Caco-2 (cell line): ENCODE results near the gene SCGN. TPM values are rescaled to one million over a fixed set of nuclear protein-coding genes. Genes with fewer than 3 reads are reported as not detected.

Experiments
- BruUV-seq: library from RNA; stranded (reverse); fragments of 400-500 nt; replicated peaks from 2 replicates; lab custom pipeline; 2021; lab: Mats Ljungman, UMichigan
- CTCF ChIA-PET: fragments of 300-600 bp; sonication (Branson Sonifier 250); formaldehyde crosslinking; loops from one replicate; lab custom pipeline; 2022; ENCODE audit warnings: antibody characterized with exemption; lab: Charles Lee
- POLR2A ChIA-PET: fragments of 300-600 bp; sonication (Branson Sonifier 250); formaldehyde crosslinking; loops from one replicate; lab custom pipeline; 2022; ENCODE audit warnings: antibody characterized with exemption; lab: Charles Lee
- DNase-seq, 2 experiments: peaks; one replicate each; pipeline versions ENCODE4 v3.0.0 to v3.0.0-alpha.2; 2020 to 2022
- H3K27me3 ChIP-seq: replicated peaks from 2 replicates; pipeline ENCODE4 v1.6.0; 2011; ENCODE audit warnings: low read length; ENCODE audit not compliant: control insufficient read depth, insufficient read depth
- H3K36me3 ChIP-seq: 2 replicates; pipeline ENCODE4 v1.5.1; 2011; ENCODE audit warnings: low read length; ENCODE audit not compliant: control insufficient read depth, insufficient read depth
- H3K4me1 ChIP-seq: fragments of 250-450 bp; sonication (Bioruptor Pico); 2 replicates; pipeline ENCODE4 v1.5.1; 2020; ENCODE audit warnings: mild to moderate bottlenecking
- H3K4me3 ChIP-seq: 2 replicates; pipeline ENCODE4 v1.5.1; 2011; ENCODE audit warnings: low read depth, mild to moderate bottlenecking, control low read depth, low read length
- H3K9me3 ChIP-seq: fragments of 250-450 bp; sonication (Bioruptor Pico); 2 replicates; pipeline ENCODE4 v1.5.1; 2020; ENCODE audit warnings: mild to moderate bottlenecking, moderate library complexity
- H3K27ac Mint-ChIP-seq: one replicate; pipeline ENCODE4 v1.8.0; 2022; ENCODE audit warnings: mixed read lengths; ENCODE audit not compliant: unreplicated experiment
- H3K27me3 Mint-ChIP-seq: one replicate; pipeline ENCODE4 v1.8.0; 2022; ENCODE audit warnings: mixed read lengths; ENCODE audit not compliant: insufficient read depth, unreplicated experiment
- H3K36me3 Mint-ChIP-seq: one replicate; pipeline ENCODE4 v1.8.0; 2022; ENCODE audit warnings: mild to moderate bottlenecking, mixed read lengths; ENCODE audit not compliant: insufficient read depth, unreplicated experiment
- H3K4me1 Mint-ChIP-seq: one replicate; pipeline ENCODE4 v1.8.0; 2022; ENCODE audit warnings: low read depth, mixed read lengths; ENCODE audit not compliant: unreplicated experiment
- H3K4me3 Mint-ChIP-seq: one replicate; pipeline ENCODE4 v1.8.0; 2022; ENCODE audit warnings: mild to moderate bottlenecking, moderate library complexity, mixed read lengths; ENCODE audit not compliant: unreplicated experiment
- H3K9me3 Mint-ChIP-seq: one replicate; pipeline ENCODE4 v1.8.0; 2022; ENCODE audit warnings: mixed read lengths; ENCODE audit not compliant: unreplicated experiment
- CTCF ChIP-seq, 2 experiments: fragments of 200-600 bp in 1 of 2; IDR thresholded peaks; 1 replicate in 1 of 2; 2 replicates in 1 of 2; pipeline versions ENCODE4 v1.5.1 to v1.8.0; 2011 to 2022; ENCODE audit warnings: antibody characterized with exemption in 1 of 2, control low read depth in 1 of 2, inconsistent platforms in 1 of 2, low read depth in 1 of 2, low read length in 1 of 2, mild to moderate bottlenecking in 1 of 2, moderate library complexity in 1 of 2; ENCODE audit not compliant: insufficient read depth in 1 of 2, severe bottlenecking in 1 of 2, unreplicated experiment in 1 of 2
- intact Hi-C: fragments of 100-400 bp; cut with micrococcal nuclease; formaldehyde crosslinking; loops from one replicate; pipeline ENCODE4 v1.10.0; 2022; ENCODE audit not compliant: unreplicated experiment
- total RNA-seq: library from RNA; stranded (reverse); gene quantifications from 2 replicates; pipeline ENCODE4 v1.2.3, GENCODE V29; 2022

Gene SCGN
- total RNA-seq, 1 experiment from 2014 or later: 7.7 TPM

DNA sequence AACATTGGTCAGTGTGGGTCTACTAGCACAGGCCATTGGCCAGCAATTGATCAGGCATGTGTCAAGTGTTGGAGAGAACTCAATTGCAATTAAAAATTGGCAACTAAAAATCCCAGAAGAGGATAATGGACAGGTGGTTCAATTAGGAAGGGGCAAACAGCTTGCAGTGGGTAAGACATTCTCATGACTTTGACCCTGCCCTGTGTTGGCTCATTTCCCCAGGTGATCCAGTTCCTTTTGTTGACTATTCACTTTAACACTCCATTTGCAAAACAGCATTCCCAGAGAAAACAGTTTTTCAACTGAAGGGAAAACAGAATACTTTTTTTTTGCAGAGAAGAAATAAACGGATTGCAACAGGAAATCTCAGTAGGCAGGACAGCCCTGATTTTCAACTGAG is 28.9 kb upstream of the SCGN start:
- intact Hi-C loops: no loop called here

GRCh38 chr6:25623879-25624278 is 28.1 kb upstream of the SCGN start:
- no peak overlapping the region for H3K27ac Mint-ChIP-seq
- Histone ChIP-seq H3K4me1 (no peaks in the 10 kb centered on the region), H3K4me3 (no peak overlapping the region), H3K27me3 (no peaks in the 10 kb centered on the region), H3K36me3 (no peaks in the 10 kb centered on the region), H3K9me3 (no peaks in the 10 kb centered on the region)
- H3K4me3 Mint-ChIP-seq: no peak overlapping the region
- H3K27me3 Mint-ChIP-seq: no peaks in the 10 kb centered on the region
- H3K9me3 Mint-ChIP-seq: no peaks in the 10 kb centered on the region
- CTCF ChIA-PET: no interaction called here
- no TSS peak for BruUV-seq
- no peak for TF ChIP-seq CTCF (IDR thresholded peaks at IDR 0.05; ENCODE audit: insufficient read depth in 1 of 2, low read depth in 1 of 2, low read length in 1 of 2, severe bottlenecking in 1 of 2, unreplicated experiment in 1 of 2)
- no peaks in the 10 kb centered on the region for H3K36me3 Mint-ChIP-seq
- no peak for DNase-seq
- H3K4me1 Mint-ChIP-seq: no peaks in the 10 kb centered on the region
- intact Hi-C loops: no loop called here
- POLR2A ChIA-PET: no interaction called here

More for the DNA sequence above, 28.9 kb upstream of the SCGN start:
- Histone ChIP-seq H3K36me3 (no peaks in the 10 kb centered on the region), H3K4me1 (no peaks in the 10 kb centered on the region), H3K9me3 (no peaks in the 10 kb centered on the region), H3K27me3 (no peaks in the 10 kb centered on the region), H3K4me3 (no peak overlapping the region)
- Mint-ChIP-seq H3K27me3 (no peaks in the 10 kb centered on the region), H3K27ac (no peak overlapping the region), H3K36me3 (no peaks in the 10 kb centered on the region), H3K4me1 (no peaks in the 10 kb centered on the region), H3K9me3 (no peaks in the 10 kb centered on the region), H3K4me3 (no peak overlapping the region)
- BruUV-seq: no TSS peak
- ChIA-PET POLR2A (no interaction called here), CTCF (no interaction called here)
- no peak for TF ChIP-seq CTCF (IDR thresholded peaks at IDR 0.05; ENCODE audit: insufficient read depth in 1 of 2, low read depth in 1 of 2, low read length in 1 of 2, severe bottlenecking in 1 of 2, unreplicated experiment in 1 of 2)
- DNase-seq: no peak

GRCh38 chr6:25627001-25627400 is 25.0 kb upstream of the SCGN start:
- no peaks in the 10 kb centered on the region for H3K9me3 Mint-ChIP-seq
- POLR2A ChIA-PET: no interaction called here
- no peaks in the 10 kb centered on the region for H3K27me3 Mint-ChIP-seq
- no peaks in the 10 kb centered on the region for H3K36me3 ChIP-seq
- H3K4me3 ChIP-seq: no peak overlapping the region
- H3K4me1 Mint-ChIP-seq: no peaks in the 10 kb centered on the region
- no peak for TF ChIP-seq CTCF (IDR thresholded peaks at IDR 0.05; ENCODE audit: insufficient read depth in 1 of 2, low read depth in 1 of 2, low read length in 1 of 2, severe bottlenecking in 1 of 2, unreplicated experiment in 1 of 2)
- intact Hi-C loops: no loop called here
- CTCF ChIA-PET: no interaction called here
- no peak overlapping the region for H3K4me3 Mint-ChIP-seq
- H3K27me3 ChIP-seq: no peaks in the 10 kb centered on the region
- DNase-seq: no peak
- H3K36me3 Mint-ChIP-seq: no peaks in the 10 kb centered on the region
- BruUV-seq: no TSS peak
- no peaks in the 10 kb centered on the region for H3K4me1 ChIP-seq
- H3K27ac Mint-ChIP-seq: no peak overlapping the region
- H3K9me3 ChIP-seq: no peaks in the 10 kb centered on the region
